ENCODE results near the gene TBXA2R. TPM values are rescaled to one million over a fixed set of nuclear protein-coding genes. Genes with fewer than 3 reads are reported as not detected.

TBXA2R gene
- total and polyA plus RNA-seq, 2 experiments from 2014 or later, result 0.76 to 2.6 TPM

GRCh38 chr19:3550947-3551791 is 55.5 kb downstream of the TBXA2R start:
- Histone ChIP-seq H3K9ac (no peak overlapping the region), H3K36me3 (ENCODE audit: low read depth) (no peaks in the 10 kb centered on the region), H3K4me1 (ENCODE audit: insufficient read depth) (peaks cover 4% of the 10 kb centered on the region; the same call in 1 of the 2 replicates), H3K4me3 (no peak overlapping the region), H4K20me1 (ENCODE audit: insufficient read depth) (no peaks in the 10 kb centered on the region), H3F3A (ENCODE audit: insufficient read depth) (no peaks in the 10 kb centered on the region), H2AFZ (no peak overlapping the region), H3K27ac (no peak overlapping the region), H3K79me2 (ENCODE audit: insufficient read depth) (peaks cover 45% of the 10 kb centered on the region), H3K9me2 (ENCODE audit: insufficient read depth) (no peaks in the 10 kb centered on the region), H3K27me3 (replicated peaks; ENCODE audit: insufficient read depth) (no peaks in the 10 kb centered on the region), H3K9me3 (ENCODE audit: low read depth) (no peaks in the 10 kb centered on the region), H3K4me2 (ENCODE audit: unreplicated experiment) (no peak overlapping the region)
- no peak for DNase-seq
- TF ChIP-seq EZH2phosphoT487 (IDR thresholded peaks at IDR 0.05; ENCODE audit: insufficient read depth, low read depth) (no peak), EZH2 (IDR thresholded peaks at IDR 0.05; ENCODE audit: insufficient read depth, poor library complexity, severe bottlenecking) (no peak)
- WGBS, 2 experiments (ENCODE audit: low coverage in 1 of 2, low lambda C conversion rate in 2 of 2, missing lambda C conversion rate in 2 of 2), result 94% methylated on average over 22 to 34 of the region's 34 CpGs
- in situ Hi-C loops (cut with MboI), result no loop called here

- Histone ChIP-seq H3K79me2 (ENCODE audit: insufficient read depth) (peaks cover 32% of the 10 kb centered on the region), H3K9me3 (ENCODE audit: low read depth) (no peaks in the 10 kb centered on the region), H3K9me2 (ENCODE audit: insufficient read depth) (no peaks in the 10 kb centered on the region), H3K27me3 (replicated peaks; ENCODE audit: insufficient read depth) (no peaks in the 10 kb centered on the region), H3K4me2 (ENCODE audit: unreplicated experiment) (no peak overlapping the region), H3K36me3 (ENCODE audit: low read depth) (no peaks in the 10 kb centered on the region), H3K4me3 (no peak overlapping the region), H3K9ac (no peak overlapping the region), H4K20me1 (ENCODE audit: insufficient read depth) (no peaks in the 10 kb centered on the region), H2AFZ (no peak overlapping the region), H3K4me1 (ENCODE audit: insufficient read depth) (no peaks in the 10 kb centered on the region), H3K27ac (no peak overlapping the region), H3F3A (ENCODE audit: insufficient read depth) (no peaks in the 10 kb centered on the region)
- DNase-seq, result no peak
- no peak for TF ChIP-seq EZH2 (IDR thresholded peaks at IDR 0.05; ENCODE audit: insufficient read depth, poor library complexity, severe bottlenecking)
- TF ChIP-seq EZH2phosphoT487 (IDR thresholded peaks at IDR 0.05; ENCODE audit: insufficient read depth, low read depth), result no peak
- in situ Hi-C loops (cut with MboI), result no loop called here
- WGBS, 2 experiments (ENCODE audit: low coverage in 1 of 2, low lambda C conversion rate in 2 of 2, missing lambda C conversion rate in 2 of 2), result 93 to 96% methylated on average over 10 of the region's 10 CpGs
Measured at GRCh38 chr19:3549816-3550215, 56.9 kb downstream of the TBXA2R start.

- no peaks in the 10 kb centered on the region for H4K20me1 ChIP-seq (ENCODE audit: insufficient read depth)
- no peaks in the 10 kb centered on the region for H3K36me3 ChIP-seq (ENCODE audit: low read depth)
- no peaks in the 10 kb centered on the region for H3K9me2 ChIP-seq (ENCODE audit: insufficient read depth)
- in situ Hi-C loops (cut with MboI), result no loop called here
- peaks cover 20% of the 10 kb centered on the region for H3K79me2 ChIP-seq (ENCODE audit: insufficient read depth)
- no peak for DNase-seq
- no peak overlapping the region for H3K27ac ChIP-seq
- H3K4me1 ChIP-seq (ENCODE audit: insufficient read depth), result no peaks in the 10 kb centered on the region
- no peaks in the 10 kb centered on the region for H3K9me3 ChIP-seq (ENCODE audit: low read depth)
- H3K27me3 ChIP-seq (replicated peaks; ENCODE audit: insufficient read depth), result no peaks in the 10 kb centered on the region
- H3K9ac ChIP-seq, result no peak overlapping the region
- H3F3A ChIP-seq (ENCODE audit: insufficient read depth), result no peaks in the 10 kb centered on the region
- H3K4me2 ChIP-seq (ENCODE audit: unreplicated experiment), result no peak overlapping the region
- no peak overlapping the region for H2AFZ ChIP-seq
- WGBS, 2 experiments (ENCODE audit: low coverage in 1 of 2, low lambda C conversion rate in 2 of 2, missing lambda C conversion rate in 2 of 2), result 86 to 87% methylated on average over 14 of the region's 14 CpGs
- TF ChIP-seq EZH2phosphoT487 (IDR thresholded peaks at IDR 0.05; ENCODE audit: insufficient read depth, low read depth) (no peak), EZH2 (IDR thresholded peaks at IDR 0.05; ENCODE audit: insufficient read depth, poor library complexity, severe bottlenecking) (no peak)
- H3K4me3 ChIP-seq, result no peak overlapping the region
Measured at GRCh38 chr19:3548606-3549005, 58.1 kb downstream of the TBXA2R start.

- no peaks in the 10 kb centered on the region for H4K20me1 ChIP-seq (ENCODE audit: insufficient read depth)
- no peak overlapping the region for H3K4me3 ChIP-seq
- in situ Hi-C loops (cut with MboI), result no loop called here
- no peak overlapping the region for H3K9ac ChIP-seq
- no peaks in the 10 kb centered on the region for H3K9me3 ChIP-seq (ENCODE audit: low read depth)
- no peak overlapping the region for H3K27ac ChIP-seq
- 84 to 88% methylated on average over 27 to 29 of the region's 36 CpGs for WGBS, 2 experiments (ENCODE audit: low coverage in 1 of 2, low lambda C conversion rate in 2 of 2, missing lambda C conversion rate in 2 of 2)
- TF ChIP-seq EZH2phosphoT487 (IDR thresholded peaks at IDR 0.05; ENCODE audit: insufficient read depth, low read depth), result no peak
- no peak for TF ChIP-seq EZH2 (IDR thresholded peaks at IDR 0.05; ENCODE audit: insufficient read depth, poor library complexity, severe bottlenecking)
- no peaks in the 10 kb centered on the region for H3K9me2 ChIP-seq (ENCODE audit: insufficient read depth)
- H3K79me2 ChIP-seq (ENCODE audit: insufficient read depth), result peaks cover 14% of the 10 kb centered on the region
- no peaks in the 10 kb centered on the region for H3F3A ChIP-seq (ENCODE audit: insufficient read depth)
- H3K4me1 ChIP-seq (ENCODE audit: insufficient read depth), result no peaks in the 10 kb centered on the region
- DNase-seq, result no peak
- no peak overlapping the region for H3K4me2 ChIP-seq (ENCODE audit: unreplicated experiment)
- H3K27me3 ChIP-seq (replicated peaks; ENCODE audit: insufficient read depth), result no peaks in the 10 kb centered on the region
- H3K36me3 ChIP-seq (ENCODE audit: low read depth), result no peaks in the 10 kb centered on the region
- H2AFZ ChIP-seq, result no peak overlapping the region
Measured at GRCh38 chr19:3547767-3548282, 58.9 kb downstream of the TBXA2R start.
